Karpas-422 (cell line): ENCODE measurements around the gene PACRG. TPM values are rescaled to one million over a fixed set of nuclear protein-coding genes. Genes with fewer than 3 reads are reported as not detected.

Experiments
- DNase-seq: peaks from one replicate; pipeline ENCODE4 v3.0.0-alpha.2; 2015
- H2AFZ ChIP-seq: fragments of 200-600 bp; sonication (generic); 2 replicates; pipeline ENCODE4 v1.6.1; 2014; ENCODE audit warnings: antibody characterized with exemption, low read length, mixed read lengths
- H3K27ac ChIP-seq: fragments of 200-600 bp; sonication (generic); 2 replicates; pipeline ENCODE4 v1.5.1; 2014; ENCODE audit warnings: mild to moderate bottlenecking, low read length, moderate library complexity
- H3K27me3 ChIP-seq: fragments of 200-600 bp; sonication (generic); 2 replicates; pipeline ENCODE4 v1.6.1; 2014; ENCODE audit warnings: low read length, mixed read lengths
- H3K36me3 ChIP-seq: fragments of 200-600 bp; sonication (generic); 2 replicates; pipeline ENCODE4 v1.6.1; 2014; ENCODE audit warnings: low read length, mixed read lengths; ENCODE audit not compliant: insufficient read depth
- H3K4me1 ChIP-seq: fragments of 200-600 bp; sonication (generic); 2 replicates; pipeline ENCODE4 v1.6.1; 2014; ENCODE audit warnings: mild to moderate bottlenecking, low read length, mixed read lengths
- H3K4me2 ChIP-seq: fragments of 200-600 bp; sonication (generic); 2 replicates; pipeline ENCODE4 v1.6.1; 2014; ENCODE audit warnings: low read length, low read depth, mild to moderate bottlenecking; ENCODE audit not compliant: poor library complexity, severe bottlenecking
- H3K4me3 ChIP-seq: fragments of 200-600 bp; sonication (generic); 2 replicates; pipeline ENCODE4 v1.5.1; 2014; ENCODE audit warnings: mild to moderate bottlenecking, antibody characterized with exemption, low read length, mixed read lengths
- H3K79me2 ChIP-seq: fragments of 200-600 bp; sonication (generic); 2 replicates; pipeline ENCODE4 v1.6.1; 2014; ENCODE audit warnings: mild to moderate bottlenecking, low read length, mixed read lengths
- H3K9ac ChIP-seq: fragments of 200-600 bp; sonication (generic); 2 replicates; pipeline ENCODE4 v1.6.0; 2014; ENCODE audit warnings: low read length
- H3K9me2 ChIP-seq: fragments of 200-600 bp; sonication (generic), shearing (Covaris generic); replicated peaks from 2 replicates; pipeline ENCODE4 v1.6.0; 2014; ENCODE audit warnings: mild to moderate bottlenecking, low read length, moderate library complexity; ENCODE audit not compliant: insufficient read depth
- H3K9me3 ChIP-seq: fragments of 300-700, 200-600 bp; sonication (generic); 2 replicates; pipeline ENCODE4 v1.6.1; 2014; ENCODE audit warnings: low read length, mixed read lengths
- H4K20me1 ChIP-seq: fragments of 200-600 bp; sonication (generic); 2 replicates; pipeline ENCODE4 v1.6.1; 2014; ENCODE audit warnings: mild to moderate bottlenecking, antibody characterized with exemption, low read length, low read depth; ENCODE audit not compliant: insufficient read depth
- total RNA-seq: library from RNA; depleted of rRNA; stranded (reverse); fragments of >200 nt; shearing (Covaris generic); gene quantifications from 2 replicates; pipeline ENCODE4 v1.2.3, GENCODE V29; 2014; ENCODE audit warnings: low replicate concordance

The PACRG gene
- total RNA-seq, 1 experiment from 2014 or later = not detected

GRCh38 chr6:163128324-163128723 lies 400.6 kb downstream of the PACRG start:
- Histone ChIP-seq H3K9ac (no peak overlapping the region), H3K9me3 (peaks cover 23% of the 10 kb centered on the region), H3K4me3 (no peak overlapping the region), H3K27ac (no peak overlapping the region), H2AFZ (no peak overlapping the region), H3K4me2 (no peak overlapping the region), H3K36me3 (no peaks in the 10 kb centered on the region), H3K79me2 (no peaks in the 10 kb centered on the region), H3K9me2 (no peaks in the 10 kb centered on the region), H3K27me3 (no peaks in the 10 kb centered on the region), H3K4me1 (no peaks in the 10 kb centered on the region), H4K20me1 (no peaks in the 10 kb centered on the region)
- no peak for DNase-seq

GRCh38 chr6:163132050-163132750 lies 404.4 kb downstream of the PACRG start:
- Histone ChIP-seq H3K4me3 (no peak overlapping the region), H3K4me2 (no peak overlapping the region), H2AFZ (no peak overlapping the region), H3K27me3 (no peaks in the 10 kb centered on the region), H3K9ac (no peak overlapping the region), H3K79me2 (no peaks in the 10 kb centered on the region), H3K4me1 (no peaks in the 10 kb centered on the region), H3K36me3 (no peaks in the 10 kb centered on the region), H3K9me2 (no peaks in the 10 kb centered on the region), H4K20me1 (no peaks in the 10 kb centered on the region), H3K9me3 (peaks cover 20% of the 10 kb centered on the region), H3K27ac (no peak overlapping the region)
- no peak for DNase-seq

- Histone ChIP-seq H3K4me2 (no peak overlapping the region), H3K9ac (no peak overlapping the region), H4K20me1 (no peaks in the 10 kb centered on the region), H3K36me3 (no peaks in the 10 kb centered on the region), H3K27me3 (no peaks in the 10 kb centered on the region), H3K27ac (no peak overlapping the region), H2AFZ (no peak overlapping the region), H3K9me2 (no peaks in the 10 kb centered on the region), H3K9me3 (peaks cover 20% of the 10 kb centered on the region), H3K4me1 (no peaks in the 10 kb centered on the region), H3K79me2 (no peaks in the 10 kb centered on the region), H3K4me3 (no peak overlapping the region)
- DNase-seq = no peak
Measured at GRCh38 chr6:163133017-163133416, 405.2 kb downstream of the PACRG start.

- Histone ChIP-seq H3K27ac (no peak overlapping the region), H4K20me1 (no peaks in the 10 kb centered on the region), H3K36me3 (no peaks in the 10 kb centered on the region), H3K9me3 (peaks cover 23% of the 10 kb centered on the region), H3K4me3 (no peak overlapping the region), H3K4me2 (no peak overlapping the region), H3K9me2 (no peaks in the 10 kb centered on the region), H3K79me2 (no peaks in the 10 kb centered on the region), H3K9ac (no peak overlapping the region), H3K27me3 (no peaks in the 10 kb centered on the region), H2AFZ (no peak overlapping the region), H3K4me1 (no peaks in the 10 kb centered on the region)
- DNase-seq = no peak
Measured at GRCh38 chr6:163133691-163134090, 405.9 kb downstream of the PACRG start.

GRCh38 chr6:163136681-163137397 lies 409.1 kb downstream of the PACRG start:
- Histone ChIP-seq H3K4me1 (no peaks in the 10 kb centered on the region), H3K4me2 (no peak overlapping the region)

GRCh38 chr6:163137398-163137881 lies 409.7 kb downstream of the PACRG start:
- no peak overlapping the region for H3K4me2 ChIP-seq
- H3K79me2 ChIP-seq = no peaks in the 10 kb centered on the region

More at GRCh38 chr6:163136681-163137397, 409.1 kb downstream of the PACRG start:
- Histone ChIP-seq H3K36me3 (no peaks in the 10 kb centered on the region), H3K9ac (no peak overlapping the region), H3K9me3 (peaks cover 31% of the 10 kb centered on the region), H3K4me3 (no peak overlapping the region), H3K27me3 (no peaks in the 10 kb centered on the region), H3K9me2 (no peaks in the 10 kb centered on the region), H3K79me2 (no peaks in the 10 kb centered on the region), H3K27ac (no peak overlapping the region), H4K20me1 (no peaks in the 10 kb centered on the region), H2AFZ (no peak overlapping the region)
- DNase-seq = no peak

GRCh38 chr6:163146036-163146435 lies 418.3 kb downstream of the PACRG start:
- Histone ChIP-seq H3K79me2 (no peaks in the 10 kb centered on the region), H3K9me2 (no peaks in the 10 kb centered on the region), H3K9me3 (peaks cover 2% of the 10 kb centered on the region), H3K9ac (no peak overlapping the region), H3K36me3 (no peaks in the 10 kb centered on the region), H3K4me2 (no peak overlapping the region), H3K27ac (no peak overlapping the region), H4K20me1 (no peaks in the 10 kb centered on the region), H2AFZ (no peak overlapping the region), H3K4me1 (no peaks in the 10 kb centered on the region), H3K27me3 (no peaks in the 10 kb centered on the region), H3K4me3 (no peak overlapping the region)
- DNase-seq = no peak

More at GRCh38 chr6:163137398-163137881, 409.7 kb downstream of the PACRG start:
- Histone ChIP-seq H3K4me1 (no peaks in the 10 kb centered on the region), H3K9me2 (no peaks in the 10 kb centered on the region), H2AFZ (no peak overlapping the region), H3K27ac (no peak overlapping the region), H3K4me3 (no peak overlapping the region), H3K9ac (no peak overlapping the region), H3K27me3 (no peaks in the 10 kb centered on the region), H3K9me3 (peaks cover 31% of the 10 kb centered on the region), H4K20me1 (no peaks in the 10 kb centered on the region), H3K36me3 (no peaks in the 10 kb centered on the region)
- DNase-seq = no peak

GRCh38 chr6:163147994-163148393 lies 420.2 kb downstream of the PACRG start:
- no peak overlapping the region for H3K27ac ChIP-seq
- no peak overlapping the region for H3K4me2 ChIP-seq
- no peaks in the 10 kb centered on the region for H3K9me2 ChIP-seq
- no peaks in the 10 kb centered on the region for H3K79me2 ChIP-seq
- H4K20me1 ChIP-seq = no peaks in the 10 kb centered on the region
- H3K27me3 ChIP-seq = no peaks in the 10 kb centered on the region
- H3K4me1 ChIP-seq = no peaks in the 10 kb centered on the region
- DNase-seq = no peak
- no peak overlapping the region for H2AFZ ChIP-seq
- H3K9me3 ChIP-seq = no peaks in the 10 kb centered on the region; the same call in none of the 2 replicates
- H3K36me3 ChIP-seq = no peaks in the 10 kb centered on the region
- no peak overlapping the region for H3K4me3 ChIP-seq
- H3K9ac ChIP-seq = no peak overlapping the region
